ENCODE measurements around the gene RFX8.

DNA sequence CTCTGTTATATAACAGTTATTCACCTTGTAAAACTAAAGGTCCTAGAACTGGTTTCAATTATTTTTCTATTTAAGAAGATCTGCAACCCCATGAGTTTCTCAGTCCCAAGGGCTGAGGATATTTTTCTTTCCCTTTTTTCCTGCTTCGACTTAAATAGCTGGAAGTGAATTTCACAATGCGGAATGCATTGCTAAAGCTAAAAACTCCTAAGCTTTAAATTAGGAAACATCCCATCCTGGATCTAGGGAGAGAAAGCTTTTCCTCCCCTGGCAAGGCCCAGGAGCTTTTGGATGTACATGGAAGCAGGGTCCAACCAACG is 1.4 kb downstream of the RFX8 start:
- TF ChIP-seq GABPB2 (CRISPR knock-in tag; conservative IDR thresholded peaks at IDR 0.05) = no peak
- TF ChIP-seq JUND (IDR thresholded peaks at IDR 0.05; ENCODE audit: borderline replicate concordance, low read depth, low read length) = no peak
- TF ChIP-seq JUND (tag; IDR thresholded peaks at IDR 0.05; ENCODE audit: borderline replicate concordance, low read depth, low read length) = no peak
- TF ChIP-seq, protein P1, sequence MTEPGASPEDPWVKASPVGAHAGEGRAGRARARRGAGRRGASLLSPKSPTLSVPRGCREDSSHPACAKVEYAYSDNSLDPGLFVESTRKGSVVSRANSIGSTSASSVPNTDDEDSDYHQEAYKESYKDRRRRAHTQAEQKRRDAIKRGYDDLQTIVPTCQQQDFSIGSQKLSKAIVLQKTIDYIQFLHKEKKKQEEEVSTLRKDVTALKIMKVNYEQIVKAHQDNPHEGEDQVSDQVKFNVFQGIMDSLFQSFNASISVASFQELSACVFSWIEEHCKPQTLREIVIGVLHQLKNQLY (CRISPR knock-in tag; conservative IDR thresholded peaks at IDR 0.05) = no peak
- TF ChIP-seq BDP1 (IDR thresholded peaks at IDR 0.05; ENCODE audit: insufficient read depth, insufficient read length) = no peak
- no peak for TF ChIP-seq HMG20A (CRISPR knock-in tag; conservative IDR thresholded peaks at IDR 0.05)
- TF ChIP-seq KDM2B (CRISPR knock-in tag; IDR thresholded peaks at IDR 0.05) = no peak

Measured in K562 (cell line).